GM20000 (cell line): ENCODE measurements around the gene TNFAIP2.
"Not testable (repeated sequence)": the region's sequence is repeated elsewhere in the genome, so short reads cannot be mapped to it uniquely, and the experiment has no call there.

Experiments
- DNase-seq: peaks from one replicate; pipeline ENCODE4 v3.0.0; 2012; ENCODE audit warnings: low spot score
- TF ChIP-seq, protein P1 (sequence below): IDR thresholded peaks from 2 replicates; pipeline ENCODE4 v1.5.1; 2012; ENCODE audit warnings: mild to moderate bottlenecking, control low read depth; ENCODE audit errors: extremely low read depth, missing control alignments

Gene TNFAIP2

DNA sequence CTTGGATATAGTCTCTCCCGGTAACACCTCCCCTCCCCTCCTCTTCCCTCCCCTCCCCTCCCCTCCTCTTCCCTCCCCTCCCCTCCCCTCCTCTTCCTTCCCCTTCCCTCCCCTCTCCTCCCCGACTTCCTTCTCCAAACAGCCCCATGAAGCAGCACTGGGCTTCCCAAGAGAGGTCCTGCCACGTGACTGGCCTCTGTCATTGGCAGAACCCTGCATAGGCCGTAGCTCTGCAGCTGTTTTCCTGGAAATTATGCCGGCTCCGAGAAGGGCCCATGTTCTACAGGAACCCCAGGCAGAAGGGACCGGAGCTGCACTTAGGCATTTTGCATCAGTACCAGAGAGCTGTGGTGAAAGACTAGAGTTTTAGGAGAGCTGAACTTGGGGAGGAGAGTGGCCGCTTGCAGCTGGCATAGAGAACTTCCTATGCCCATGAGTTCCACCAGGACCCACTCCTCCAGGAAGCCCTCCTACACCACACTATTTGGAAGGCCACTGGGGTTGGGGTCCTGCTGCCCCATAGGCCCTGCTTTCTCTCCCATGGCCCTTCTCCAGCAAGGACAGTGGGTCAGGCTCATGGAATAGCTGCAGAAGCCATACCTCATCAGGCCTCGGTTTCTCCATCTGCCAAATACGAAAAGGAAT lies 5.1 kb upstream of the TNFAIP2 start:
- DNase-seq: no peak
- TF ChIP-seq, protein P1, sequence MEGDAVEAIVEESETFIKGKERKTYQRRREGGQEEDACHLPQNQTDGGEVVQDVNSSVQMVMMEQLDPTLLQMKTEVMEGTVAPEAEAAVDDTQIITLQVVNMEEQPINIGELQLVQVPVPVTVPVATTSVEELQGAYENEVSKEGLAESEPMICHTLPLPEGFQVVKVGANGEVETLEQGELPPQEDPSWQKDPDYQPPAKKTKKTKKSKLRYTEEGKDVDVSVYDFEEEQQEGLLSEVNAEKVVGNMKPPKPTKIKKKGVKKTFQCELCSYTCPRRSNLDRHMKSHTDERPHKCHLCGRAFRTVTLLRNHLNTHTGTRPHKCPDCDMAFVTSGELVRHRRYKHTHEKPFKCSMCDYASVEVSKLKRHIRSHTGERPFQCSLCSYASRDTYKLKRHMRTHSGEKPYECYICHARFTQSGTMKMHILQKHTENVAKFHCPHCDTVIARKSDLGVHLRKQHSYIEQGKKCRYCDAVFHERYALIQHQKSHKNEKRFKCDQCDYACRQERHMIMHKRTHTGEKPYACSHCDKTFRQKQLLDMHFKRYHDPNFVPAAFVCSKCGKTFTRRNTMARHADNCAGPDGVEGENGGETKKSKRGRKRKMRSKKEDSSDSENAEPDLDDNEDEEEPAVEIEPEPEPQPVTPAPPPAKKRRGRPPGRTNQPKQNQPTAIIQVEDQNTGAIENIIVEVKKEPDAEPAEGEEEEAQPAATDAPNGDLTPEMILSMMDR: no peak

DNA sequence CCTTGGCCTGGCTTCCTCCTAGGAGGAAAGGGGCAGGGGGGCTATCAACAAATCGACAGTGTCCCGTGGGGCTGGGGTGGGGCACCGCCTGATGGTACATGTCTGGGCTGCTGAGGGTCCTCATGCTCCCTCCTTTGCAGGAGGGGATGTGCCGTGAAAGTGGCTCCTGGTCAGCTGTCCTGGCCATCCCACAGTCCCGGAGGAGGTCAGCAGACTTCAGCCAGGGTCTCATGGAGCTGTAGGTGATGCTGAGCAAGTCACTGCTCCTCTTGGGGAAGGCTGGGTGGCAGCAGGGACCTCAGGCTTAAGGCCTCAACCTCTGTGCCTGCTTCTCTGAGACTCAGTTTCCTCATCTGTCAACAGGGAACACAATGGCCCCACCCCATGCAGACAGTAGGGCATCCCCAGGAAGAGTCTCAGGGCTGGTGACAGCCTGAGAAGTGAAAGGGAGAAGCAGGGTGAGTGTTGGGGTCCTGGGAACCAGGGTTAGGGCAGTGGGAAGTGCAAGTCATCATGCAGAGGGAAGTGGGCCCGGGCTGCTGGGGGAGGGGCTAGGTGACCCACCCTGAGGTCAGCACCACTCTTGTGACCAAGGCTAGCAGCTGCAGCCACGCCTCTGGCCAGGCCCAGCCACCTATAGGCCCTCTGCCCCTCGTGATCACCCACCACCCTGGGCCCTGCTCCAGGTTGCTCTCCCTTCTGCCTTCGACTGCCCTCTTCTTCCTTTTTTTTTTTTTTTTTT lies 4.4 kb upstream of the TNFAIP2 start:
- no peak for DNase-seq
- TF ChIP-seq, protein P1: no peak

DNA sequence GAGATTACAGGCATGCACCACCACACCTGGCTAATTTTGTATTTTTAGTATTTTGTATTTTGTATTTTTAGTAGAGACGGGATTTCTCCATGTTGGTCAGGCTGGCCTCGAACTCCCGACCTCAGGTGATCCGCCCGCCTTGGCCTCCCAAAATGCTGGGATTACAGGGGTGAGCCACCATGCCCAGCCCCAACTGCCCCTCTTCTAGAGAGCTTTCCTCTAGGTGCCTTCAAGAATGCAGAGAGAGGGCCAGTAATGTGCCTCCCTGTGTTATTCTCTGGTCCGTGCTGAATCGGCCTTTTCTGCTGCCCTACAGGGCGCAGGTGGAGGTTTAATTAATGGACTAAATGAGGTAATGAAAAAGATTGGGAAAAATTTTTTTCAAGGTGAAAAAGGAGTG lies 3.7 kb upstream of the TNFAIP2 start:
- DNase-seq: not testable (repeated sequence)

DNA sequence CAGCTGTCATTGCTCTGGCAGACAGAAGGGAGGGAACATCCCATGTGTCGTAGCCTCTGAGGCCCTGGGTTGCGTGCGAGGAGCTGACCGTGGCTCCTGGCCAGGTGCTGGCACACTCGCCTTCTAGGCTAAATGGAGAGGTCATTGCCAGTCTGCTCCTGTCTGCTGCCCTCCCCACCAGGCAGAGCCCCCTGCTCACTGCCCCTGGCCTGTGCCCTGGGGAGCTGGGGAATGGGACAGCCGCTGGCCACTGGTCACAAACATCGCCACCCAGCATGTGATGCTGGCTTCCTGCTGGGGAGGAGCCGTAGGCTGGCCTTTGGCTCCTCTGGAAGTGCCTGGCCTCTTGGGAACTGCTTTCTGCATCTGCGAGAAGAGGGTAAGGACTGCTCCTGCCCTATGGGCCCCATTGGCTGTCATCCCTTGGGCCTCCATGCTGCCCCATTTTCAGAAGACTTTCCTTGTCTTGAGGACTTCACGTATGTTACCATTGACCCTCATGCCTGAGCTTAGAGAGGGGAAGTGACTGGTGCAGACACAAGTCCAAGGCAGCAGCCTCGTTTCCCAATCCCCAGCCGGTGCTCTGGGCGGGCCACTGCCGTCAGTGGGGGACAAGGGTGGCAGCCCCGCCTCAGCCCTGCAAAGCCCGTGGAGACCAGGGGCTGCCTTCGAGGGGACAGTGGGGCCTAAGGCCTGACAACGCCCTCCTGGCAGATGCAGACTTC lies 2.0 kb upstream of the TNFAIP2 start:
- DNase-seq: no peak
- TF ChIP-seq, protein P1: no peak

DNA sequence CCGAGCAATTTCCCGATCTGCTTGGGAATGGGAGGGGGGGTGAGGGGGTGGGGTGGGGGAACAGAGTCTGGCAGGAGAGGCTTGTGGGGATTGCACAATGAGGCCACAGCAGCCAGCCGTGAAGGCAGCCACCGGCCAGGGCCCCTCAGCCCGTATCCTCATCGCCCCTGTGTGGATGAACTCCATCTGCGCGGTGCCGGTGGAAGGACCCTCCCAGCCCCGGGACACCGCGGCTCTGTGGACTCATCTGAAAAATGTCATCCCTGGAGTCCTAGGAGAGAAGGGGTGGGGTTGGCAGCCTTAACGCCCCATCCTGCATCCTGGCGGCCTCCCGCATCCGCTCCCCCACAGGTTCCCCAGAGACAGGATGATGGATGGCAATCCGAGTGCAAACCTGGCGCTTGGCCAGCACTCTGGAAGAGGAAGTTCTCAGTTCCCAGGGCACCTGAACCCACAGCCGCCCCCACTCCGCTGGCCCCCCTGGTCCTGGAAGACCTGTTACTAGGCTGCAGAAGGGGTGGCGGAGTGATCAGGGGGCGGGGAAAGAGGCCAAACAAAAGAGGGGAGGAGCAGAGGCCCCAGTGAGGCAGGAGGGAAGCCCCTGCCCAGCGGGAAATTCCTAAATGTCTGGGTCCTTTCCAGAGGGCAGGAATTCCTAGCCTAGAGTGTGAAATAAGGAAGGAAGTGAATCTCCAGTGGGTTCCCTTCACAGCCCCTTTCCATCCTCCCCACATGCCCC lies 1.2 kb upstream of the TNFAIP2 start:
- TF ChIP-seq, protein P1: no peak
- peak; percentile 65 for DNase-seq

GRCh38 chr14:103122585-103122946 lies 695 bp upstream of the TNFAIP2 start:
- no peak for DNase-seq
- TF ChIP-seq, protein P1: no peak

GRCh38 chr14:103123634-103124500 lies 606 bp downstream of the TNFAIP2 start:
- TF ChIP-seq, protein P1: peak; percentile 52
- peak; percentile 64 for DNase-seq
